ENCODE measurements around the gene CDCA7L. TPM values are rescaled to one million over a fixed set of nuclear protein-coding genes. Genes with fewer than 3 reads are reported as not detected.

Gene CDCA7L
- total and polyA plus RNA-seq, 4 donors, result 2.2 to 22.6 (median 5.4) TPM

- WGBS, result 89% methylated on average over 17 of the region's 17 CpGs
- no peak for TF ChIP-seq FOXA2 (IDR thresholded peaks at IDR 0.05)
- TF ChIP-seq YY1 (IDR thresholded peaks at IDR 0.05), result no peak
- no peak for TF ChIP-seq EGR1 (IDR thresholded peaks at IDR 0.05; ENCODE audit: low read depth in 2 of 2)
- TF ChIP-seq HNF4G (IDR thresholded peaks at IDR 0.05), result no peak
- TF ChIP-seq, protein P1, sequence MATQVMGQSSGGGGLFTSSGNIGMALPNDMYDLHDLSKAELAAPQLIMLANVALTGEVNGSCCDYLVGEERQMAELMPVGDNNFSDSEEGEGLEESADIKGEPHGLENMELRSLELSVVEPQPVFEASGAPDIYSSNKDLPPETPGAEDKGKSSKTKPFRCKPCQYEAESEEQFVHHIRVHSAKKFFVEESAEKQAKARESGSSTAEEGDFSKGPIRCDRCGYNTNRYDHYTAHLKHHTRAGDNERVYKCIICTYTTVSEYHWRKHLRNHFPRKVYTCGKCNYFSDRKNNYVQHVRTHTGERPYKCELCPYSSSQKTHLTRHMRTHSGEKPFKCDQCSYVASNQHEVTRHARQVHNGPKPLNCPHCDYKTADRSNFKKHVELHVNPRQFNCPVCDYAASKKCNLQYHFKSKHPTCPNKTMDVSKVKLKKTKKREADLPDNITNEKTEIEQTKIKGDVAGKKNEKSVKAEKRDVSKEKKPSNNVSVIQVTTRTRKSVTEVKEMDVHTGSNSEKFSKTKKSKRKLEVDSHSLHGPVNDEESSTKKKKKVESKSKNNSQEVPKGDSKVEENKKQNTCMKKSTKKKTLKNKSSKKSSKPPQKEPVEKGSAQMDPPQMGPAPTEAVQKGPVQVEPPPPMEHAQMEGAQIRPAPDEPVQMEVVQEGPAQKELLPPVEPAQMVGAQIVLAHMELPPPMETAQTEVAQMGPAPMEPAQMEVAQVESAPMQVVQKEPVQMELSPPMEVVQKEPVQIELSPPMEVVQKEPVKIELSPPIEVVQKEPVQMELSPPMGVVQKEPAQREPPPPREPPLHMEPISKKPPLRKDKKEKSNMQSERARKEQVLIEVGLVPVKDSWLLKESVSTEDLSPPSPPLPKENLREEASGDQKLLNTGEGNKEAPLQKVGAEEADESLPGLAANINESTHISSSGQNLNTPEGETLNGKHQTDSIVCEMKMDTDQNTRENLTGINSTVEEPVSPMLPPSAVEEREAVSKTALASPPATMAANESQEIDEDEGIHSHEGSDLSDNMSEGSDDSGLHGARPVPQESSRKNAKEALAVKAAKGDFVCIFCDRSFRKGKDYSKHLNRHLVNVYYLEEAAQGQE (IDR thresholded peaks at IDR 0.05), result no peak
- TF ChIP-seq, protein P2, sequence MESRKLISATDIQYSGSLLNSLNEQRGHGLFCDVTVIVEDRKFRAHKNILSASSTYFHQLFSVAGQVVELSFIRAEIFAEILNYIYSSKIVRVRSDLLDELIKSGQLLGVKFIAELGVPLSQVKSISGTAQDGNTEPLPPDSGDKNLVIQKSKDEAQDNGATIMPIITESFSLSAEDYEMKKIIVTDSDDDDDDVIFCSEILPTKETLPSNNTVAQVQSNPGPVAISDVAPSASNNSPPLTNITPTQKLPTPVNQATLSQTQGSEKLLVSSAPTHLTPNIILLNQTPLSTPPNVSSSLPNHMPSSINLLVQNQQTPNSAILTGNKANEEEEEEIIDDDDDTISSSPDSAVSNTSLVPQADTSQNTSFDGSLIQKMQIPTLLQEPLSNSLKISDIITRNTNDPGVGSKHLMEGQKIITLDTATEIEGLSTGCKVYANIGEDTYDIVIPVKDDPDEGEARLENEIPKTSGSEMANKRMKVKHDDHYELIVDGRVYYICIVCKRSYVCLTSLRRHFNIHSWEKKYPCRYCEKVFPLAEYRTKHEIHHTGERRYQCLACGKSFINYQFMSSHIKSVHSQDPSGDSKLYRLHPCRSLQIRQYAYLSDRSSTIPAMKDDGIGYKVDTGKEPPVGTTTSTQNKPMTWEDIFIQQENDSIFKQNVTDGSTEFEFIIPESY (IDR thresholded peaks at IDR 0.05), result no peak
- TF ChIP-seq HNF4A (conservative IDR thresholded peaks at IDR 0.05), result no peak
- H3K27me3 ChIP-seq (ENCODE audit: control insufficient read depth in 4 of 4, insufficient read depth in 4 of 4, low read length in 3 of 4), result no peaks in the 10 kb centered on the region
- H3K9me3 ChIP-seq (ENCODE audit: control insufficient read depth in 4 of 4, low read length in 3 of 4), result no peaks in the 10 kb centered on the region
- H3K27ac ChIP-seq (ENCODE audit: low read depth in 1 of 2, low read length in 2 of 2), result no peak overlapping the region
- no peaks in the 10 kb centered on the region for H3K4me1 ChIP-seq (ENCODE audit: control insufficient read depth in 4 of 4, insufficient read depth in 4 of 4, low read length in 3 of 4)
- no peak overlapping the region for H3K4me3 ChIP-seq (ENCODE audit: low read depth in 1 of 3, low read length in 3 of 3)
- H3K9ac ChIP-seq (ENCODE audit: low read depth in 1 of 2, low read length in 2 of 2), result no peak overlapping the region
- peaks cover 3 to 22% (median 9%) of the 10 kb centered on the region in 4 donors for H3K36me3 ChIP-seq (ENCODE audit: control insufficient read depth in 4 of 4, insufficient read depth in 3 of 4, low read depth in 1 of 4, low read length in 3 of 4)
- no peak for DNase-seq (ENCODE audit: low spot score)
These were observed 47.3 kb downstream of the CDCA7L start for GRCh38 chr7:21898265-21898930.

DNA sequence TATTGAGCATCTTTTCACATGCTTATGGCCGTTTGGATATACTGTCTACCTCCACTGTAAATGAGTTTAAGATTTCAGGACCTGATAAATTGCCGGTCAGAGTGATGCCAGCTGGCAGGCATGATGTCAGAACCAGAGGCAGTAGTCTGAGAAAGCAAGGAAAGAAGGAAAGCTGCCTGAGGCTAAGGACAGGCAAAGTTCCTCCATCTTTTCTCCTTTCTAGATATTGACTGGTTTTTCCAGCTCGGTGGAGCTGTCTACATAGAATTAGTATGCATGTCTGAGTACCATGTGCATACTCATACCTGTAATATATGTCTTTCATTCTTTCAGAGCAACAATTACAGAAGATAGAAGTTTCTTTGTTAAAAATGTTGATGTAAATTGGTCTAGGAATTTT lies 52.3 kb downstream of the CDCA7L start:
- no peak for DNase-seq (ENCODE audit: low spot score)
- Histone ChIP-seq H3K27me3 (ENCODE audit: control insufficient read depth in 4 of 4, insufficient read depth in 4 of 4, low read length in 3 of 4) (no peaks in the 10 kb centered on the region), H3K9me3 (ENCODE audit: control insufficient read depth in 4 of 4, low read length in 3 of 4) (no peaks in the 10 kb centered on the region), H3K9ac (ENCODE audit: low read depth in 1 of 2, low read length in 2 of 2) (no peak overlapping the region), H3K4me3 (ENCODE audit: low read depth in 1 of 3, low read length in 3 of 3) (no peak overlapping the region), H3K36me3 (ENCODE audit: control insufficient read depth in 4 of 4, insufficient read depth in 3 of 4, low read depth in 1 of 4, low read length in 3 of 4) (peaks cover 0 to 3% (median 0%) of the 10 kb centered on the region in 4 donors), H3K27ac (ENCODE audit: low read depth in 1 of 2, low read length in 2 of 2) (no peak overlapping the region), H3K4me1 (ENCODE audit: control insufficient read depth in 4 of 4, insufficient read depth in 4 of 4, low read length in 3 of 4) (no peaks in the 10 kb centered on the region)
- TF ChIP-seq, protein P3, sequence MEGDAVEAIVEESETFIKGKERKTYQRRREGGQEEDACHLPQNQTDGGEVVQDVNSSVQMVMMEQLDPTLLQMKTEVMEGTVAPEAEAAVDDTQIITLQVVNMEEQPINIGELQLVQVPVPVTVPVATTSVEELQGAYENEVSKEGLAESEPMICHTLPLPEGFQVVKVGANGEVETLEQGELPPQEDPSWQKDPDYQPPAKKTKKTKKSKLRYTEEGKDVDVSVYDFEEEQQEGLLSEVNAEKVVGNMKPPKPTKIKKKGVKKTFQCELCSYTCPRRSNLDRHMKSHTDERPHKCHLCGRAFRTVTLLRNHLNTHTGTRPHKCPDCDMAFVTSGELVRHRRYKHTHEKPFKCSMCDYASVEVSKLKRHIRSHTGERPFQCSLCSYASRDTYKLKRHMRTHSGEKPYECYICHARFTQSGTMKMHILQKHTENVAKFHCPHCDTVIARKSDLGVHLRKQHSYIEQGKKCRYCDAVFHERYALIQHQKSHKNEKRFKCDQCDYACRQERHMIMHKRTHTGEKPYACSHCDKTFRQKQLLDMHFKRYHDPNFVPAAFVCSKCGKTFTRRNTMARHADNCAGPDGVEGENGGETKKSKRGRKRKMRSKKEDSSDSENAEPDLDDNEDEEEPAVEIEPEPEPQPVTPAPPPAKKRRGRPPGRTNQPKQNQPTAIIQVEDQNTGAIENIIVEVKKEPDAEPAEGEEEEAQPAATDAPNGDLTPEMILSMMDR (IDR thresholded peaks at IDR 0.05; ENCODE audit: low read depth, low read length, missing input control), result no peak
- no peak for TF ChIP-seq FOXA1 (IDR thresholded peaks at IDR 0.05)
- TF ChIP-seq, protein P2 (IDR thresholded peaks at IDR 0.05), result no peak
- 92% methylated on average over 3 of the region's 3 CpGs for WGBS

Measured in liver (tissue), 9 donors.